ENCODE data around the gene AKAP1. TPM values are rescaled to one million over a fixed set of nuclear protein-coding genes. Genes with fewer than 3 reads are reported as not detected.
A peak's percentile ranks its signal among the peaks of the same experiment; 100 is the strongest.

The AKAP1 gene
- total RNA-seq, 1 experiment from 2014 or later, result 34.9 TPM

DNA sequence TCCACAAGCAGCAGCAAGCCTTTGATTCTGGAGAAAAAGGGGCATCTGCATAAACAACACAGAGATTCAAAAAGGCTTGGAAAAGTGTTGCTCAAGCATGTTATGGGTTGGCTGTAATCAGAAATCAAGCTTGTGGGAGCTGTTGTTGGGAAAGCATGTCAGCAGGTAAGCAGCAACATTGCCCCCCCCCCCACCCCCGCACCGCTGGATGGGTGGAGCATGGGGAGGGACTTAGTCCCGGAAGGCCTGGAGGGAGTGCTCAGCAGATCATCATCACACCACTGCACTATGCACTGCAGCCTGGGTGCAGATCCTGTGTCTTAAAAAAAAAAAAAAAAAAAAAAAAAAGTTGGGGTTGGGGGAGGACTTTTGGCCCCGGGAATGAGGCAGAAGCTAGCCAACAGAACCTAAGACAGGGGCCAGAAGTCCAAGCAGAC, 16.8 kb upstream of the AKAP1 start:
- H3K4me3 ChIP-seq, result no peak overlapping the region
- no peaks in the 10 kb centered on the region for H3K9me2 ChIP-seq (ENCODE audit: insufficient read depth)
- no peaks in the 10 kb centered on the region for H3K27me3 ChIP-seq (ENCODE audit: insufficient read depth, low read depth)
- no peaks in the 10 kb centered on the region for H3K79me2 ChIP-seq (ENCODE audit: low read depth)
- no peaks in the 10 kb centered on the region for H3K9me3 ChIP-seq (ENCODE audit: insufficient read depth, low read depth)
- H4K20me1 ChIP-seq (ENCODE audit: insufficient read depth), result no peaks in the 10 kb centered on the region
- H3K27ac ChIP-seq, result no peak overlapping the region
- intact Hi-C loops (cut with micrococcal nuclease; ENCODE audit: unreplicated experiment), result no loop called here
- H3K4me1 ChIP-seq (replicated peaks; ENCODE audit: insufficient read depth), result peaks cover 10% of the 10 kb centered on the region
- peaks cover 6% of the 10 kb centered on the region; the same call in 1 of the 2 replicates for H3F3A ChIP-seq (ENCODE audit: insufficient read depth, low read depth)
- 0 out of 2 replicates have a peak overlapping the region, but pooled peaks have one; percentile 37 for H2AFZ ChIP-seq
- no peak overlapping the region for H3K4me2 ChIP-seq
- POLR2A ChIA-PET (ENCODE audit: unreplicated experiment), result no interaction called here
- no peak for DNase-seq
- TF ChIP-seq, protein P1, sequence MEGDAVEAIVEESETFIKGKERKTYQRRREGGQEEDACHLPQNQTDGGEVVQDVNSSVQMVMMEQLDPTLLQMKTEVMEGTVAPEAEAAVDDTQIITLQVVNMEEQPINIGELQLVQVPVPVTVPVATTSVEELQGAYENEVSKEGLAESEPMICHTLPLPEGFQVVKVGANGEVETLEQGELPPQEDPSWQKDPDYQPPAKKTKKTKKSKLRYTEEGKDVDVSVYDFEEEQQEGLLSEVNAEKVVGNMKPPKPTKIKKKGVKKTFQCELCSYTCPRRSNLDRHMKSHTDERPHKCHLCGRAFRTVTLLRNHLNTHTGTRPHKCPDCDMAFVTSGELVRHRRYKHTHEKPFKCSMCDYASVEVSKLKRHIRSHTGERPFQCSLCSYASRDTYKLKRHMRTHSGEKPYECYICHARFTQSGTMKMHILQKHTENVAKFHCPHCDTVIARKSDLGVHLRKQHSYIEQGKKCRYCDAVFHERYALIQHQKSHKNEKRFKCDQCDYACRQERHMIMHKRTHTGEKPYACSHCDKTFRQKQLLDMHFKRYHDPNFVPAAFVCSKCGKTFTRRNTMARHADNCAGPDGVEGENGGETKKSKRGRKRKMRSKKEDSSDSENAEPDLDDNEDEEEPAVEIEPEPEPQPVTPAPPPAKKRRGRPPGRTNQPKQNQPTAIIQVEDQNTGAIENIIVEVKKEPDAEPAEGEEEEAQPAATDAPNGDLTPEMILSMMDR (conservative IDR thresholded peaks at IDR 0.05), result no peak
- no peak for TF ChIP-seq EZH2 (IDR thresholded peaks at IDR 0.05; ENCODE audit: low read depth)
- no TSS peak for BruUV-seq (replicated peaks)
- CTCF ChIA-PET, result no interaction called here
- no peaks in the 10 kb centered on the region for H3K36me3 ChIP-seq (ENCODE audit: low read depth)

DNA sequence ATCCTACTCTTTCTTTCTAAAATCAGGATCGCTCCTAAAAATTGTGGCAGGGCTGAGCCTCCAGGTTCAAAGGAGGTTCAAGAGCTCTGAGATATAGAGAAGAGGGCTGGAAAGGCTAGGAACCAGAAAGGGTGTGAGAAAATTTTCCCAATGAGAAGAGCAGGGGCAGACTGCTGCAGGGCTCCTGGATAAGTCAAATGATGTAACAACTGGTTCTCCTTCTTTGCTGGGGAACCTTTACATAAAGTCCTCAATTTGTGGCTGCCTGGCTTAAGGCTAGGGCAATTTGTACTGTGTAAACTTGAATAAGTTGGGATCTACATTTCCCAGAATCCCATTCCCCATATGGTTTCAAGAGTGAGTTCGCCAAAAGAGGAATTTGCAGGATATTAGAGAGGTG, 16.3 kb upstream of the AKAP1 start:
- H3K36me3 ChIP-seq (ENCODE audit: low read depth), result no peaks in the 10 kb centered on the region
- H4K20me1 ChIP-seq (ENCODE audit: insufficient read depth), result no peaks in the 10 kb centered on the region
- no peak overlapping the region for H3K4me2 ChIP-seq
- H3K9me3 ChIP-seq (ENCODE audit: insufficient read depth, low read depth), result no peaks in the 10 kb centered on the region
- H3K4me1 ChIP-seq (replicated peaks; ENCODE audit: insufficient read depth), result peaks cover 10% of the 10 kb centered on the region
- no peak overlapping the region for H3K4me3 ChIP-seq
- H3K27me3 ChIP-seq (ENCODE audit: insufficient read depth, low read depth), result no peaks in the 10 kb centered on the region
- H3K79me2 ChIP-seq (ENCODE audit: low read depth), result no peaks in the 10 kb centered on the region
- no peaks in the 10 kb centered on the region for H3K9me2 ChIP-seq (ENCODE audit: insufficient read depth)
- DNase-seq, result no peak
- peaks cover 6% of the 10 kb centered on the region; the same call in 1 of the 2 replicates for H3F3A ChIP-seq (ENCODE audit: insufficient read depth, low read depth)
- BruUV-seq (replicated peaks), result no TSS peak
- ChIA-PET CTCF (interaction anchor here (0.7 kb wide), 1 partner anchor 15 kb away, joined by 3 read pairs; no protein-coding TSS in a partner anchor), POLR2A (ENCODE audit: unreplicated experiment) (no interaction called here)
- intact Hi-C loops (cut with micrococcal nuclease; ENCODE audit: unreplicated experiment), result no loop called here
- H2AFZ ChIP-seq, result 0 out of 2 replicates have a peak overlapping the region, but pooled peaks have one; percentile 37
- TF ChIP-seq, protein P1 (conservative IDR thresholded peaks at IDR 0.05), result no peak
- TF ChIP-seq EZH2 (IDR thresholded peaks at IDR 0.05; ENCODE audit: low read depth), result no peak
- no peak overlapping the region for H3K27ac ChIP-seq

DNA sequence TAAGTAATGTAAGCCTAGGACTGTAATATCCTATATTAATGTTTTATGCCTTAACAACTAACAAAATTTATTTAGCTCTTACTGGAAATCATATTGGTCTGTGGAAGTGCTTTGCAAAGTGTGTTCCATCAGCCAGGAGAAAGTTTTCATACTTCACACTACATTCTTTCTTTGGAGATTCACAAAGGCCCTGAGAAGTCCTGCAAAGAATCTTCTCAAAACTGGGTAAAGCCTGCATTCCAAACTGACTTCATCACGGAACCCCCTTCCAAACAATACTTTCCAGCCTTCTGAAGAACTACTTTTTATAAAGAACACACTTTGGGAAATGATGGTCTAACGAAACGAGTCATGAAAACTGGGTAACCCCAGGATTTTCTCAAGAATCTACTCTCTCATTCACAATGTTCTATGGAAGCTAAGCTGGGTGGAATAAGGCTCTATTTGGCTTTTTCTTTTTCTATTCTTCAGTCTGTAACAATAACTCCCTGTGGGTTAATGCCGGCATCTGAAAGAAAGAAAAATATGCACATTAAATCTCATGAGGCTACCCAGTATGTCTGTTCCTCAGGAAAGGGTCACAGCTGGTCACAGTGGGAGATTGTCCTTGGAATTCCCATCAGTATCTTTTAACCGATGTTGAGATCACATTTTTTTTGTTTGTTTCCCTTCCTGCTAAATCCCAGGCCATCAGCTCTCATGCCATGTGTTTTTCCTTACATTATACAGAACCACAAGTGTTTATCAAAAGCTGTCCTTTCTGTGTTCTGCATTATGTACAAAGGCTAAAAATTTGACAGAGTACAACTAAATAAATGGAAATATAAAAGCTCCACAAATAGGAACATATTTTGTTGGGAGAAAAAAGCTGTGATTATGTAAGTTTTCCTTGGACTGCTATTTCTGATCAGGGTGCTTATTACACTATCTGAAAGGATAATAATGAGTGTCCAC, 12.8 kb upstream of the AKAP1 start:
- no peaks in the 10 kb centered on the region for H3K79me2 ChIP-seq (ENCODE audit: low read depth)
- no peak overlapping the region for H2AFZ ChIP-seq
- no peaks in the 10 kb centered on the region for H3K9me3 ChIP-seq (ENCODE audit: insufficient read depth, low read depth)
- H3K4me1 ChIP-seq (replicated peaks; ENCODE audit: insufficient read depth), result peaks cover 10% of the 10 kb centered on the region
- no TSS peak for BruUV-seq (replicated peaks)
- H3K4me3 ChIP-seq, result no peak overlapping the region
- H4K20me1 ChIP-seq (ENCODE audit: insufficient read depth), result no peaks in the 10 kb centered on the region
- no peak overlapping the region for H3K4me2 ChIP-seq
- DNase-seq, result no peak
- no peaks in the 10 kb centered on the region for H3K9me2 ChIP-seq (ENCODE audit: insufficient read depth)
- no peaks in the 10 kb centered on the region for H3K27me3 ChIP-seq (ENCODE audit: insufficient read depth, low read depth)
- TF ChIP-seq, protein P1 (conservative IDR thresholded peaks at IDR 0.05), result no peak
- no peak for TF ChIP-seq EZH2 (IDR thresholded peaks at IDR 0.05; ENCODE audit: low read depth)
- H3K27ac ChIP-seq, result no peak overlapping the region
- H3K36me3 ChIP-seq (ENCODE audit: low read depth), result no peaks in the 10 kb centered on the region
- ChIA-PET POLR2A (ENCODE audit: unreplicated experiment) (no interaction called here), CTCF (interaction anchor here (0.6 kb wide), 1 partner anchor 97 kb away, joined by 3 read pairs; no protein-coding TSS in a partner anchor)
- H3F3A ChIP-seq (ENCODE audit: insufficient read depth, low read depth), result peaks cover 6% of the 10 kb centered on the region; the same call in 1 of the 2 replicates
- intact Hi-C loops (cut with micrococcal nuclease; ENCODE audit: unreplicated experiment), result no loop called here

Measured in PC-9 (cell line).